Inferior parietal cortex (tissue), 1 donor: ENCODE data around the gene CAMSAP3.

ENCODE experiments used
- DNase-seq: peaks from one replicate; pipeline ENCODE4 v3.0.0-alpha.2; 2016; ENCODE audit errors: extremely low spot score

The CAMSAP3 gene

DNA sequence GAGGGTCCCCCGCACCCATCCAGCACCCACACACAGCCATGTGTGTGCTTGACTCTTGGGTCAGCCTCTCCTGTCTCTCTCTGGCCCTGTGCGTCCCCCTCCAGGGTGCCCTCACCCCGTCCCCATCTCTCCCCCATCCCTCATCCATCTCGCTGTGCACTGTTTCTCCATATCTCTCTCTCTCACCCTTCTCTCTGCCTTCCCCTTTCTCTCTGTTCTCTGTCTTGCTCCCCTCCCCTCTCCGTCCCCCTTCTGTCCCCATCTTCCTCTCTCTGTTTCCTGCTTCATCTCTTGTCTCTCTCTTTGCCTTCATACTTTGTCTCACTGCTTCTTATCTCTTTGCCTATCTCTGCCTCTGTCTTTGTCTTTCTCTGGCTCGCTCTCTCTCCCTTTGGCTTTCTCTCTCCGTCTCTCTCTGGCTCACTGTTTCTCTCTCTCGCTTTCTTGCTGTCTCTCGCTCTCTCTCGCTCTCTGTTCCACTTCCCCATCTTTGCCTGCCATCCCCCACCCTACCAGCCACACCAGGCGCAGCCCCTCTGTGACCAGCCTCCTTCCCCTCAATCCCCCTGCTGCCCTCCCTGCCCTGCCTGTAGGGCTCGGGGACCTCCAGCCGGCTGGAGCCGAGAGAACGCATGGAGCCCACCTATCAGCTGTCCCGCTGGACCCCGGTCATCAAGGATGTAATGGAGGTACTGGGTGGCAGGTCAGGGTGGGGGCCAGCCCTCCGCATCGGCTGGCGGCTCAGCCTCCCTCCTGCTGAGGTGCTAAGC lies 50.2 kb downstream of the CAMSAP3 start:
- DNase-seq = no peak

DNA sequence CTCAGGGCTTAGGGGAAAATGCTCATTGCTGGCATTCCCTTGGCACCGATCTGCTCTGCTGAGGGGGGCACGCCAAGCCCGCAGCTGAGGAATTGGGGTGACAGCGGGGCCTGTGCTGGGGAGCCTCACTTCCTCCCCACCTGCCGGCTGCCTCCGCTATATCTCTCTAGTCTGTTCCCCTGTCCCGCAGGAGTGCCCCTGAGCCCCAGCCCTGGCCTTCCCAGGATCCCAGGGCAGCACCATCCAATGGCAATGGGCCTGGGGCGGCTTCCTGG lies 50.7 kb downstream of the CAMSAP3 start:
- DNase-seq = no peak

DNA sequence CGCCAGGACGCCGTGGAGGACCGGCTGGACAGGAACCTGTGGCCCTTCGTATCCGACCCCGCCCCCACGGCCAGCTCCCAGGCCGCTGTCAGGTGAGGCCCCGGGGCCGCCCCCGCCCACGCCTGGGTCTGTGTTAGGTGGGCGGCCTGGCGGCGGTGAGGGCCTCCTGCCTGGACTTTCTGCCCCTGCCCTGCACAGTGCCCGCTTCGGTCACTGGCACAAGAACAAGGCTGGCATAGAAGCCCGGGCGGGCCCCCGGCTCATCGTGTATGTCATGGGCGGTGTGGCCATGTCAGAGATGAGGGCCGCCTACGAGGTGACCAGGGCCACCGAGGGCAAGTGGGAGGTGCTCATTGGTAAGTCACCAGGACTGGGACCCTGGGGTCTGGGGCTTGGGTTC lies 51.5 kb downstream of the CAMSAP3 start:
- DNase-seq = no peak

DNA sequence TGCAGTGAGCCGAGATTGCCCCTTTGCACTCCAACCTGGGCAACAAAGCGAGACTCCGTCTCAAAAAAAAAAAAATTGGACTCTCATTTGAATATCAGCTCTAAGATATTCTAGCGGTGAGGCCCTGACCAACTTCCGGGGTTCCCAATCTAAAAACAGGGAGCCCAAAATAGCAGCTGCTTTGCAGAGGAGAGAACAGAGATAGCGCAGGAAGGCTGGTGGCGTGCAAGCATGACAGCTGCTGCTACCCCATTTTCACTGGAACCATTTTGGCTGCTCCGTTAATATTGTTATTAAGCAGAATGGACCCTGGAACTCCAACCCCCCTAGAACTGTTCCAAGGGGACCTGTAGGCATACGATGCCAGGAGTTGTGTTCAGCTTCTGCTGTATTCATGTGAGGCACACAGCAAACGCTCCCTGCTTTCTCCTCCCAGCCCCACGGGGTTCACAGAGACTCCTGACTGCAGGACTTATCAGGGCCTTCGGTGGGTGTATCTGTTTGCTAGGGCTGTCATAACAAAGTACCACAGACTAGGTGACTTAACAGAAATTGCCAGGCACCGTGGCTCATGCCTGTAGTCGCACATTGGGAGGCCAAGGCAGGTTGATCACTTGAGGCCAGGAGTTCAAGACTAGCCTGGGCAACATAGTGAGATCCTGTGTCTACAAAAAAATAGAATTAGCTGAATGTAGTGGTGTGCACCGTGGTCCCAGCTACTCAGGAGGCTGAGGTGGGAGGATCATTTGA lies 52.8 kb downstream of the CAMSAP3 start:
- DNase-seq = no peak

DNA sequence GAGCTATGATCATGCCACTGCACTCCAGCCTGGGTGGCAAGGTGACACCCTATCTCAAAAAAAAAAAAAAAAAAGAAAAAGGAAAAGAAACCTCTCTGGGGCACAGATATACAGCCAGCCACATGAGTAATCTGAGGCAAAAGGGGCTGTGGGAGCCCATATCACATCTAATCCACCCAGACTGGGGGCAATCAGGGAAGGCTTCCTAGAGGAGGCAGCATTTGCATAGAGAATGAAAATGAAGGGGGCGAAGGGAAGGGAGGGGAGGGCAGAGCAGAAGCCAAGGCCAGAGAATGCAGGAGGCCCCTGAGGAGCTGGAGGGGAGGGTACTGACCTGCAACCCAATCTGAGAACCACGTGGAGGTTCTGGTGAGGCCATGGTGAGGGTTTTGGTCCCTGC lies 54.5 kb downstream of the CAMSAP3 start:
- DNase-seq = no peak

DNA sequence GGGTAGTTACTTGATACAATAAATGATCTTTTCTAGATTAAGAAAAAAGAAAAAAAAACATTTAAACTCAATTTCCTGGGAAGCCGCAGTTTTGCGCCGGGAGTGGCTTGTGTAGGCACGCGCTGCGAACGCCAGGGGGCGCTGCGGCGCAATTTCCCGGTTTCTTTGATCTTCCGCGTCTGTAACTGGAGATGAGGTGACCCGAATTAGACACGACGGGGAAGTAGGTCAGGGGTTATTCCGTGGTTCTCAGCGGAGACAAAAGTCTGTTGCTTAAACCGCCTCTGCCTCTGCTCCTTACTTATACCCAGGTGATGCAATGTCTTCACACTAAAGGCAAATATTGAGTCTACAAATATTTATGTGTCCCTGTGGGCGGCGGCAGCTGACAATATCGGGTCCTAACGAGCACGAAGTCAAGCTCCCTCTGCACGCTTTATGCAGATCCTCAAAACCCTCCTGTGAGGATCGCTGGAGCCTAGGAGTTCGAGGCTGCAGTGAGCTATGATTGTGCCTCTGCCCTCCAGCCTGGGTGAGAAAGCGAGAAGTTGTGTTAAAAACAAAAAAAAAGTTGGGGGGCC lies 56.5 kb downstream of the CAMSAP3 start:
- DNase-seq = peak; percentile 89

DNA sequence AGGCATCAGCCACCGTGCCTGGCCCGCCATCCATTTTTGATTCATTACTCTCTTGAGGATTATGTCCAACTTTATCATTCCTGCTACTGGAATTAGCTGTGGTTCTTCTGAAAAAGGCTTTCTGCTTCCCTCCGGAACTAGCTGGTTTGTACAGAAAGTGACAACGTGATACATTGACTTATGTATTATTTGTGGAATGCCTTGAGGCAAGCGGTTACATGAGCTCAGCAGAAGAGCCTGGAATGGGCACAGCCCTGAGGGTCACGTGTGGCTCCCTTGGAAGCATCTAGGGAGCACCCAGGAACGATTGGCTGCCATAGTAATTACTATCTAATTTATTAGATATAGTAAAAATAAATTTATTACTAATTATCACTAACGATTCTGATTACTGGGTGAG lies 58.7 kb downstream of the CAMSAP3 start:
- no peak for DNase-seq

DNA sequence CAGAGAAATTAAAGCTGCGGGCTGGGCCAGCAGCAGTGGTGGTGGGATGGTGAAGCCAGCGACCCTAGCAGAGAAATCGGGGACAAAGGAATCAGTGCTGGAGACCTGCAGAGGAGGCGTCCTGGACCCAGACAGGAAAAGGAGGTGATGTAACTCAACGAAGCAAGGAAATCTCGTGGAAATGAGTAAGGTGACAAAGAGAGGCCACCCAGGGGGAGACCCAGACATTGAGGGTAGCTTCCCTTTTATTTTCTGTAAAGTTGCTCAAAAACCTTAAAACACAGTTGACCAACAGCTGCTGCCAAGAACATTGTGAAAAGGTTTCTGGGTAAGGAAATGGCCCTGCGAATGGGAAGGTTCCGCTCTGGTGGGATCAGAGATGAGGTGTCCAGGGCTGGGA lies 59.9 kb downstream of the CAMSAP3 start:
- no peak for DNase-seq

DNA sequence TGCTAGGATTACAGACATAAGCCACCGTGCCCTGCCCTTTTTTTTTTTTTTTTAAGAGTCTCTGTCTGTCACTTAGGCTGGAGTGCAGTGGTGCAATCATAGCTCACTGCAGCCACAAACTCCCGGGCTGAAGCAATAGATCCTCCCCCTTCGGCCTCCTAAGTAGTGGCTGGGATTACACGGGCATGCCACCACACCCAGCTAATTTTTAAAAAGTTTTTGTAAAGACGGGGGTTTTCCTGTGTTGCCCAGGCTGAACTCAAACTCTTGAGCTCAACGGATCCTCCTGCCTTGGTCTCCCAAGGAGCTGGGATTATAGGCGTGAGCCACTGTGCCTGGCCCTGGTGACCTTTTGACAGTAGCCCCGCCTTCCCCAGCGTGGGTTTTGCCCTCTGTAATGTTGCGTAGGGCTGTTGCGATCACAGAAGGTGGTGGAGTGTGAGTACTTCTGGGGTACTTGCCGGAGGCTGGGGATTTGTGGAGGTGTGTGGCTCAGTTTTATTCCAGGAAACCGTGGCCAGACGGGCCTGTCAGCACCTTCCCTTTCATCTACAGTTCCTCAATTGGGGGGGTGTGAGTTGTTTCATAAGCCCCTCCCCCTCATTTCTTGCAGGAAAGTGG lies 61.6 kb downstream of the CAMSAP3 start:
- no peak for DNase-seq

DNA sequence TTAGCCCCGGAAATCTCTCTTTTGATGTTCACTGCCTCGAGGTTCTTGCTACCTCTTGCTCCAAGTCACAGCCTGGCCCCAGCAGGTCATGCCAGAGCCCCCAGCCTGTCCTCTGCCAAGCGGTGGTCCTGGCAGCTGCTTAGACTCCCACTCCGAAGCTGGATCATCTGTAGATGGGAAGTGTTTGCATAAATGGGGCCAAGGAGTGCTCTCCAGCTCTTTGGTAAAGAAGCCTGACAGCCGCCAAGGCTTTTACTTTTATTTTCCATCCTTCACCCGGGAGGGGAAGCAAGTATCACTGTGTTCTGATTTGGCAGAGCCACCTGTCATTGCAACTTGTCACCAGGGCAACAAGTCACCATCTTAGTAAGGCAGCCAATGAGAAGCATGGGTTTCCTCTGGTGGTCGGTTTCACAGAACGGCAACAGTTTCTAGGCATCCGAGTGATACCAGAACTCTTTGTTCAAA lies 62.6 kb downstream of the CAMSAP3 start:
- peak; percentile 53 for DNase-seq

DNA sequence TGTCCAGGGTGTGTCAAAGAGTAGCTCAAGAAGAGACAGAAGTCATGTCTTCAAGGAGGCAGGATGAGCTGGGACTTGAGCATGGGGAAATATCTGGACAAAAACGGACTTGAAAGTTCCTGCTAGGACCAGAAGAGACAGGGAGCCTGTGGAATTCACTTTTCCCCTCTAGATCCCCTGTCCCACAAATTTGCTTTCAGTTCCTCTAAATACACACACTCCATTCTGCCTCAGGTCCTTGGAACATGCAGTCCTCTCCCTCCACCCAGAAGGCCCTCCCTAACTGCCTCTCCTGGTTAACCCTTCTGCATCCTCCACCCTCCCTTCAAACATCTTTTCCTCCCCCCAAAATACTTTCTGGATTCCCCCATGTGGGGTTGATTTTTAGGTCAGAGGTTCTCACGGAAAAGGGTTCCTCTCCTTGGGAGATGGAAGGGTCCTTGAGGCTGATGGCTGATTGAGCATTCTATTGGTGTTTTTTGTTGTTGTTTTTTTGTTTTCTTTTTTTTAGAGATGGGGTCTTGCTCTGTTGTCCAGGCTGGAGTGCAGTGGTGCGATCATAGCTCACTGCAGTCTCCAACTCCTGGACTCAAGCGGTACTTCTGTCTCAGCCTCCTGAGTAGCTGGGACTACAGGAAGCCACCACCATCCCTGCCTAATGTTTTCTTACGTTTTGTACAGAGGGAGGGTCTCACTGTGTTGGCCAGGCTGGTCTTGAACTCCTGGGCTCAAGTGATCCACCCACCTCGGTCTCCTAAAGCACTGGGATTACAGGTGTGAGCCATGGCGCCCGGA lies 66.3 kb downstream of the CAMSAP3 start:
- DNase-seq = no peak

DNA sequence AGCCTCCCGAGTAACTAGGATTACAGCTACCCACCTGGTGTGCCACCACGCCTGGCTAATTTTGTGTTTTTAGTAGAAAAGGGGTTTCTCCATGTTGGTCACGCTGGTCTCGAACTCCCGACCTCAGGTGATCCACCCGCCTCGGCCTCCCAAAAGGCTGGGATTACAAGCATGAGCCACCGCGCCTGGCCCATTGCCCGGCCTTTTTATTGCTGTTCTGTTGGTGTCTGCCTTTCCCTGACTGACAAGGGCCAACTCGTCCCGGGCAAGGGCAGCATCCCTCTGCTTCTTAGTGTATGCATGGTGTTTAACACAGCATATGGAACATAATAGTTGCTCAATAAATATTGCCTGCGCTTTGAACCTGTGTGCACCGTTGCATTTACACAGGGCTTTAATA lies 67.0 kb downstream of the CAMSAP3 start:
- no peak for DNase-seq

DNA sequence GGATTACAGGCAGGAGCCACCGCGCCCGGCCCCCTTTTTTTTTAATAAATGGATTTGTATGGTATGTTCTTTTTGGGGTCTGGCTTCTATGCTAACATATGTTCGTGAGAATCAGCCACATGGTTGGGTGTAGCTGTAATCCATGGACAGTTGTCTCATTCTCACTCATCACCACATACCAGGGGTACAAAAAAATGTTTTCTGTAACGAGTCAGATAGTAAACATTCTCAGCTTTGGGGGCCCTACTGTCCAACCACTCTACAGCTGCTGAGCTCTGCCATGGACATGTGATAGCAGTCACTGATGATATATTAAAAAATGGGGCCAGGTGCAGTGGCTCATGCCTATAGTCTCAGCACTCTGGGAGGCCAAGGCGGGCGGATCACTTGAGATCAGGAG lies 68.0 kb downstream of the CAMSAP3 start:
- no peak for DNase-seq

DNA sequence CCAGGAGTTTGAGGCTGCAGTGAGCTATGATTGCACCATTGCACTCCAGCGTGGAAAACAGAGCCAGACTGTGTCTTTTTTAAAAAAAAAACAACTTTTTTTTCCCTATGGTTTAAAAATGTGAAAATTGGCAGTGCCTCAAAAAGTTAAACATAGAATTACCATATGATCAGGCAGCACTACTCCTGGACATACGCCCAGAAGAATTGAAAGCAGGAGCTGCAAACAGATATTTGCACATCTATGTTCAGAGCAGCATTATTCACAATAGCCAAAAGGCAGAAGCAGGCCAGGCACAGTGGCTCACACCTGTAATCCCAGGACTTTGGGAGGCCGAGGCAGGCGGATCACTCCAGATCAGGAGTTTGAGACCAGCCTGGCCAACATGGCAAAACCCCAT lies 69.4 kb downstream of the CAMSAP3 start:
- DNase-seq = peak; percentile 68
